Brain microvascular endothelial cell (primary cell): ENCODE measurements around the gene TERC.
"Not testable (repeated sequence)": the region's sequence is repeated elsewhere in the genome, so short reads cannot be mapped to it uniquely, and the experiment has no call there.

Experiments used
- DNase-seq: peaks from one replicate; pipeline ENCODE4 v3.0.0-alpha.2; 2020
- H3K27ac ChIP-seq: fragments of 250-450 bp; sonication (Bioruptor Pico); 2 replicates; pipeline ENCODE4 v1.5.1; 2020; ENCODE audit warnings: mild to moderate bottlenecking, moderate library complexity
- H3K27me3 ChIP-seq: fragments of 250-450 bp; sonication (Bioruptor Pico); replicated peaks from 2 replicates; pipeline ENCODE4 v1.5.1; 2020; ENCODE audit warnings: mild to moderate bottlenecking
- H3K36me3 ChIP-seq: fragments of 250-450 bp; sonication (Bioruptor Pico); replicated peaks from 2 replicates; pipeline ENCODE4 v1.5.1; 2020; ENCODE audit warnings: mild to moderate bottlenecking
- H3K4me3 ChIP-seq: 2 replicates; pipeline ENCODE4 v1.5.1; 2011; ENCODE audit warnings: low read depth, mild to moderate bottlenecking, control low read depth, low read length, moderate library complexity
- in situ Hi-C: cut with HindIII; loops from 2 replicates; pipeline ENCODE4 v1.10.0; 2017; ENCODE audit warnings: low sequenced_read_pairs, low pct_ligation_motif_present
- TF ChIP-seq, protein P1 (sequence below): IDR thresholded peaks from 2 replicates; pipeline ENCODE4 v1.5.1; 2011; ENCODE audit warnings: low read depth, mild to moderate bottlenecking, moderate library complexity, low read length, control low read depth, inconsistent platforms; ENCODE audit errors: missing control alignments

The TERC gene

DNA sequence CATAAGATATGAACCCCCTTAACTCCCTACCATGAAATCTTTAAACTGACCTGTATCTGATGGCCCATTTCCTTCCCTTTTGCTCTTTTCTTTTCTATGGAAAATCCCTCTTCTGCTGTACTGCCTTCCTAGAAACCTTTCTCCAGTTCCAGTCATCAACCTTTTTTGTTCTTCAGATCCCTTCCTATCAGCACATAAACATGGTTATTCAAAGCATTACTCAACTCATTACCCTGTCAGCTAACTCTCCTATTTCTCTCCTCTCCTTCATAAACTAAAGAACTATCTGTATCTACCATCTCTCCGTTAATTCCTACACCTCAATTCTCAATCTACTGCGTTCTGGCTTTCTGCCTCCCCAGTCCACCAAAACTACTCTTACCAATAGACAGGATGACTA, 13.0 kb downstream of the TERC start:
- DNase-seq: no peak
- Histone ChIP-seq H3K27me3 (no peaks in the 10 kb centered on the region), H3K36me3 (no peaks in the 10 kb centered on the region), H3K27ac (no peak overlapping the region), H3K4me3 (no peak overlapping the region)
- TF ChIP-seq, protein P1, sequence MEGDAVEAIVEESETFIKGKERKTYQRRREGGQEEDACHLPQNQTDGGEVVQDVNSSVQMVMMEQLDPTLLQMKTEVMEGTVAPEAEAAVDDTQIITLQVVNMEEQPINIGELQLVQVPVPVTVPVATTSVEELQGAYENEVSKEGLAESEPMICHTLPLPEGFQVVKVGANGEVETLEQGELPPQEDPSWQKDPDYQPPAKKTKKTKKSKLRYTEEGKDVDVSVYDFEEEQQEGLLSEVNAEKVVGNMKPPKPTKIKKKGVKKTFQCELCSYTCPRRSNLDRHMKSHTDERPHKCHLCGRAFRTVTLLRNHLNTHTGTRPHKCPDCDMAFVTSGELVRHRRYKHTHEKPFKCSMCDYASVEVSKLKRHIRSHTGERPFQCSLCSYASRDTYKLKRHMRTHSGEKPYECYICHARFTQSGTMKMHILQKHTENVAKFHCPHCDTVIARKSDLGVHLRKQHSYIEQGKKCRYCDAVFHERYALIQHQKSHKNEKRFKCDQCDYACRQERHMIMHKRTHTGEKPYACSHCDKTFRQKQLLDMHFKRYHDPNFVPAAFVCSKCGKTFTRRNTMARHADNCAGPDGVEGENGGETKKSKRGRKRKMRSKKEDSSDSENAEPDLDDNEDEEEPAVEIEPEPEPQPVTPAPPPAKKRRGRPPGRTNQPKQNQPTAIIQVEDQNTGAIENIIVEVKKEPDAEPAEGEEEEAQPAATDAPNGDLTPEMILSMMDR: no peak
- in situ Hi-C loops: no loop called here

DNA sequence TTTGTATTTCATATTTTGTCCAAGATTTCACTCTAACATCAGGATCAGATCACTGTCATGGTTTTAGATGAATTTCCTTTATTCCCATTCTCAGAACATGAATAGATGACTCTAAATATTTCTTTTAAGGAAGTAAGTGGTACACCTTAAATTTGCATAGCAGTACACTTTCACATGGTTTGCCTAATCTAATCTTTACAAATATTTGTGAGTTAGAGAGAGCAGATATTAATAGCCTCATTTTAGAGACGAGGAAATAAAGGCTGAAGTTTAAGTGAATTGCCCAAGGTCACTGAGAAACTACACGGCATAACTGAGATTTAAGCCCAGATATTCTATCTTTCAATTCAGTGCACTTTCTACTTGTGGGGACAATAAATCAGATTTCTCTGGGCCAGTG, 14.2 kb downstream of the TERC start:
- TF ChIP-seq, protein P1: no peak
- DNase-seq: no peak
- Histone ChIP-seq H3K27ac (no peak overlapping the region), H3K4me3 (no peak overlapping the region), H3K36me3 (no peaks in the 10 kb centered on the region), H3K27me3 (no peaks in the 10 kb centered on the region)
- in situ Hi-C loops: no loop called here

DNA sequence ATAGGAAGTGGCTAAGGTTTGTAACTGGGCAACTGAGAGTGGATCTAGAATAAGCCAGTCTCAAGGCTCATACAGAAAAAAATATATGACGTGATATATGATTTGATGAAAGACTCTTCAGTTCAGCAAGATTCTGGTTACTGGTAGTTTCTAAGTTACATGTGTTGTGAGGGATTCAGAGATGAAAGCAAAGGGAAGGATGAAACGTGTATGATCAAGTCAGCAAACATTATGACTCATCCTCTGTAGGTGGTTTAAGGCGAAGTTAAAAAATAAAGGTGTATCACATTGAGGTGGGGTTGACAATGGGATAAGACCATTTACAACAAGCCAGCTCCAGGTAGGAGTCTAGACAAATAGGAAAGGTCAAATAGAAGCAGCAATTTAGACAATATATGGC, 16.2 kb downstream of the TERC start:
- H3K27me3 ChIP-seq: no peaks in the 10 kb centered on the region
- H3K4me3 ChIP-seq: no peak overlapping the region
- H3K36me3 ChIP-seq: no peaks in the 10 kb centered on the region
- no peak for DNase-seq
- H3K27ac ChIP-seq: no peak overlapping the region
- in situ Hi-C loops: no loop called here
- TF ChIP-seq, protein P1: no peak

DNA sequence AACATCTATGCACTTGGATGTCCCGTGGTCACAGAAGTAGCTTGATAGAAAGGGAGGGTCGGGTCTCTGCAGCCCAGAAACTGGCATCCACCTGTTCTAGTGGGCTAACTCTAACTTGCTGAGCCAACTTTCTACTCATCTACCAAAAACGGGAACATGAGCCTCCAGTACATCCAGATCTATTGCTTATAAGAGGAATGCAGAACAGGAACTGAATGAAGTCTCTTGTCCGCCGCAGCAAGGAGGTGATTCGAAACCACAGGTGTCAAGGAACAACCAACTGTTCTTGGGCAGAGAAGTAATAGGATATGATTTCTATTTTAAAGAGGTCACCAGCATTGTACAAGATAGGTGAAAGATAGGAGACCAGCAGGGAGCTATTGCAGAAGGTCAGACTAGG, 17.9 kb downstream of the TERC start:
- no peak overlapping the region for H3K27ac ChIP-seq
- TF ChIP-seq, protein P1: no peak
- in situ Hi-C loops: no loop called here
- no peak for DNase-seq
- H3K4me3 ChIP-seq: no peak overlapping the region
- no peaks in the 10 kb centered on the region for H3K36me3 ChIP-seq
- H3K27me3 ChIP-seq: no peaks in the 10 kb centered on the region

DNA sequence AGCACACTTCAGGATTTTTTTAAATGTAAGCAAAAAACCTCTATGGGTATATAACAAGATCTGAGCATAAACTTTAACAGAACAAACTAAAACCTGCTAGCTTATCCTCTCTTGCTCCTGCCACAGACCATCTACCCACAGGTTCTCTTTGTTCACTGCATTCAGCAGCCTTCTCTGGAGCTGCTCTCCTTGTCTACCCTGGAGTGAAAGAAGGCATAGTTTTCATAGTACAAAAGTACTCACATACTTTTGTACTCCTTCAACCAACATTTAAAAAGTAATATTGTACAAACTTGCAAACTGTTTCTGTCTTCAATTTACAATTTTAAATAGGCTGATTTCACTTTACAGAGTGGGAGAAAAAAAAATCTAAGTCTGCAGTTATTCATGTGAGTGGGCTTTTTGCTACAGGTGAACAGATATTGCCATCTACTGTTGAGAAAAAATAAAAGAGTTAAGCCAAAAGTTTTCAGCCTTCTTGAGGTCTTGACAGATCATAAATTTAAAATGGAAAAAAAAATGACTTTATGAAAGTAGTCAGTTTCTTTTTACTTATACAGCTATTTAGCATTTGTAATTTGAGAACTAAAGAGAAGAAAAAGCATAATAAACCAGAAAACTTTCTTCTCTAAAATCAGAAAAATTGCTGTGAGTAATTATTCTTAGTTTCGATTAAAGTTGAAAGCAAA, 20.4 kb downstream of the TERC start:
- in situ Hi-C loops: no loop called here
- Histone ChIP-seq H3K36me3 (no peaks in the 10 kb centered on the region), H3K4me3 (no peak overlapping the region), H3K27ac (no peak overlapping the region), H3K27me3 (no peaks in the 10 kb centered on the region)
- no peak for DNase-seq
- TF ChIP-seq, protein P1: no peak

DNA sequence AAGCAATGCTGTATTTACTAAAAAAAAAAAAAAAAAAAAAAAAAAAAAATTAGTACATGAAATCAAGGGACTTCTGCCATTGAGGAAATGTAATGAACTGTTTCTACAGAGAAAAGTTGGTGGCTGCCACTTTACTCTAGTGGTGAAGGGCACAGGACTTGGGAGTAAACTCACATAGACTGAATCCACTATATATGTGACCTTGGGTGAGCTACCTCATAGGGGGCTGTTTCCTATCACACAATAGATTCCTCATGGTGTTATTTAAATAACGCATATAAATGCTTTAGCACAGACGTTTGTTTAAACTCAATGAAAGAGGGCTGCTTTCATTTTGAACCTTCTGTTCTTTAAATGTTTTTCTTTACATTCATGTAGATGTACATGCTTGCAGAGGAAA, 25.8 kb downstream of the TERC start:
- TF ChIP-seq, protein P1: no peak
- H3K27me3 ChIP-seq: no peaks in the 10 kb centered on the region
- H3K27ac ChIP-seq: no peak overlapping the region
- no peak overlapping the region for H3K4me3 ChIP-seq
- in situ Hi-C loops: no loop called here
- H3K36me3 ChIP-seq: no peaks in the 10 kb centered on the region
- DNase-seq: no peak

DNA sequence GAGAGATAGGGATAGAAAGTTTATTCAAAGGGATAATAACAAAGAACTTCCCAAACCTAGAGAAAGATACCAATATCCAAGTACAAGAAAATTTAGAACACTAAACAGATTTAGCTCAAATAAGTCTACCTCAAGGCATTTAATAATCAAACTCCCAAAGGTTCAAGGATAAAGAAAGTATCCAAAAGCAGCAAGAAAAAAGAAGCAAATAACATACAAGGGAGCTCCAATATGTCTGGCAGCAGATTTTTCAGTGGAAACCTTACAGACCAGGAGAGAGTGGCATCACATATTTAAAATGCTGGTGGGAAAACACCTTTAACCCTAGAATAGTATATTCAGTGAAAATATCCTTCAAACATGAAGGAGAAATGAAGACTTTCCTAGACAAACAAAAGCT, 33.0 kb downstream of the TERC start:
- DNase-seq, H3K27ac ChIP-seq, H3K36me3 ChIP-seq, H3K27me3 ChIP-seq, in situ Hi-C loops, H3K4me3 ChIP-seq: not testable (repeated sequence)
